Measurements from ENCODE around the gene COX6B1. TPM values are rescaled to one million over a fixed set of nuclear protein-coding genes. Genes with fewer than 3 reads are reported as not detected.
"Not testable (repeated sequence)": the region's sequence is repeated elsewhere in the genome, so short reads cannot be mapped to it uniquely, and the experiment has no call there.

Gene COX6B1
- total RNA-seq, 1 donor from 2014 or later = 267 TPM

GRCh38 chr19:35671818-35672217 lies 23.7 kb downstream of the COX6B1 start:
- Histone ChIP-seq H3K36me3 (no peaks in the 10 kb centered on the region), H3K27me3 (ENCODE audit: low read depth) (peaks cover 42% of the 10 kb centered on the region), H3K4me3 (no peak overlapping the region), H3K4me1 (peaks cover 7% of the 10 kb centered on the region), H3K27ac (no peak overlapping the region), H3K9me3 (no peaks in the 10 kb centered on the region)
- intact Hi-C loops (cut with DNase I) = no loop called here
- no peak for DNase-seq
- no peak for ATAC-seq
- no peak for TF ChIP-seq CTCF (IDR thresholded peaks at IDR 0.05)

DNA sequence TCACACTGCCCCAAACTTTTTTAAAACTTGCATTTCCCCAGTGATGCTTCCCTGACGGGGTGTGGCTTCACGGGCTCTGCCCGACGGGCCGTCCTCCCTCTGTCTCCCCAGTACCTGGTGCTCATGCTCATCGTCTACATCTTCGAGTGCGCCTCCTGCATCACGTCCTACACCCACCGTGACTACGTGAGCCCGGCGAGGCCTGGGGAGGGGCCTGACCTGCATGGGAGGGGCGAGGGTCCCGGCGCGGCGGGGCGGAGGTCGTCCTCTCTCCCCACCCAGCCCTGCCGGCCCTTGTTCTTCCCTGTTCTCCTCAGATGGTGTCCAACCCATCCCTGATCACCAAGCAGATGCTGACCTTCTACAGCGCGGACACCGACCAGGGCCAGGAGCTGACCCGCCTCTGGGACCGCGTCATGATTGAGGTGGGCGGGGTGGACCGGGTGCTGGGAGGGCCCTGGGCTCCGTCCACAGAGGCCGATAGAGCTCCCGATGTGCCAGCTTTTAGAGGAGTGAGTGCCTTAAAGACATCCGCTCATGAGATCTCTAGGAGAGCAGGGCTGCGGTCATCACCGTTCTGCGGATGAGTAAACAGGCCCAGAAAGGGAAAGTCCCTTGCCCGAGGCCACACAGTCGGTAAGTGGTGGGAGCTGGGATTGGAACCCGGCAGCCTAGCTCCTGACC lies 25.1 kb downstream of the COX6B1 start:
- H3K4me1 ChIP-seq = peaks cover 7% of the 10 kb centered on the region
- H3K27ac ChIP-seq = no peak overlapping the region
- peak; percentile 82 for ATAC-seq
- no peak for DNase-seq
- H3K9me3 ChIP-seq = no peaks in the 10 kb centered on the region
- peak overlapping the region; percentile 42 for H3K4me3 ChIP-seq
- no peak for TF ChIP-seq CTCF (IDR thresholded peaks at IDR 0.05)
- intact Hi-C loops (cut with DNase I) = no loop called here
- no peaks in the 10 kb centered on the region for H3K36me3 ChIP-seq
- peaks cover 42% of the 10 kb centered on the region for H3K27me3 ChIP-seq (ENCODE audit: low read depth)

GRCh38 chr19:35675589-35676140 lies 27.5 kb downstream of the COX6B1 start:
- no peak for TF ChIP-seq CTCF (IDR thresholded peaks at IDR 0.05)
- ATAC-seq (no peak), DNase-seq (no peak)
- peaks cover 42% of the 10 kb centered on the region for H3K27me3 ChIP-seq (ENCODE audit: low read depth)
- H3K4me1 ChIP-seq = peaks cover 7% of the 10 kb centered on the region
- no peak overlapping the region for H3K4me3 ChIP-seq
- intact Hi-C loops (cut with DNase I) = no loop called here
- no peaks in the 10 kb centered on the region for H3K9me3 ChIP-seq
- H3K27ac ChIP-seq = no peak overlapping the region
- H3K36me3 ChIP-seq = no peaks in the 10 kb centered on the region

DNA sequence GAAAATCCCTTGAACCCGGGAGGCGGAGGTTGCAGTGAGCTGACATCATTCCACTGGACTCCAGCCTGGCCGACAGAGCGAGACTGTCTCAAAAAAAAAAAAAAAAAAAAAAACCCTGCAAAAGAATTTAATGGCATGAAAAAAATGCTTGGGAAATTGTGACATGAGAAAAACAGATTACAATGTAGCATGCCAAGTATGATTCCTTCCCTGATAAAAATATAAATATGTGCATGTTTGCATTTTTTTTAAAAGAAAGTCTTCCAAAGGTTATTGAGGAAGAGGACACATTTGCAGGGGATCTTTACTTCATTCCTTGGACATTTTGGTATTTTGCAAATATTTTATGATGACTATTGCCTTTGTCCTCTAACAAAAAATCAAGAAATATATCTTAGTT lies 41.7 kb downstream of the COX6B1 start:
- no peak for DNase-seq
- Histone ChIP-seq H3K27ac (no peak overlapping the region), H3K27me3 (ENCODE audit: low read depth) (no peaks in the 10 kb centered on the region), H3K9me3 (no peaks in the 10 kb centered on the region), H3K4me1 (no peaks in the 10 kb centered on the region), H3K4me3 (no peak overlapping the region), H3K36me3 (no peaks in the 10 kb centered on the region)
- no peak for TF ChIP-seq CTCF (IDR thresholded peaks at IDR 0.05)
- intact Hi-C loops (cut with DNase I) = no loop called here
- ATAC-seq = no peak

GRCh38 chr19:35691106-35691505 lies 43.0 kb downstream of the COX6B1 start:
- H3K9me3 ChIP-seq; H3K36me3 ChIP-seq; ATAC-seq; H3K4me1 ChIP-seq; H3K27ac ChIP-seq; H3K27me3 ChIP-seq (ENCODE audit: low read depth); intact Hi-C loops (cut with DNase I); H3K4me3 ChIP-seq; DNase-seq: not testable (repeated sequence)

- no peaks in the 10 kb centered on the region for H3K27me3 ChIP-seq (ENCODE audit: low read depth)
- intact Hi-C loops (cut with DNase I) = no loop called here
- no peaks in the 10 kb centered on the region for H3K9me3 ChIP-seq
- H3K27ac ChIP-seq = no peak overlapping the region
- no peak for TF ChIP-seq CTCF (IDR thresholded peaks at IDR 0.05)
- no peaks in the 10 kb centered on the region for H3K4me1 ChIP-seq
- ATAC-seq (no peak), DNase-seq (no peak)
- no peak overlapping the region for H3K4me3 ChIP-seq
- no peaks in the 10 kb centered on the region for H3K36me3 ChIP-seq
These were observed 43.9 kb downstream of the COX6B1 start for GRCh38 chr19:35692010-35692409.
